ENCODE measurements around the gene KIF18B. TPM values are rescaled to one million over a fixed set of nuclear protein-coding genes. Genes with fewer than 3 reads are reported as not detected.

The KIF18B gene
- total RNA-seq, 1 experiment from 2014 or later = 58.5 TPM

GRCh38 chr17:44919411-44919810, 28.2 kb downstream of the KIF18B start:
- POLR2A ChIA-PET (ENCODE audit: unreplicated experiment) = interaction anchor here (0.7 kb wide), 1 partner anchor 216 kb away, joined by 3 read pairs; the partner anchor contains the start of gene ACBD4
- H2AFZ ChIP-seq = no peak overlapping the region

GRCh38 chr17:44918006-44918405, 29.6 kb downstream of the KIF18B start:
- H3K4me3 ChIP-seq = no peak overlapping the region
- peaks cover 8% of the 10 kb centered on the region; the same call in 1 of the 2 replicates for H3K27me3 ChIP-seq (ENCODE audit: insufficient read depth, low read depth)
- no peak overlapping the region for H3K27ac ChIP-seq
- ChIA-PET POLR2A (ENCODE audit: unreplicated experiment) (no interaction called here), CTCF (interaction anchor here (0.5 to 0.6 kb wide), 2 partner anchors 101 to 105 kb away, joined by 3 to 7 read pairs; no protein-coding TSS in a partner anchor)
- no peaks in the 10 kb centered on the region for H3K36me3 ChIP-seq (ENCODE audit: low read depth)
- H3F3A ChIP-seq (ENCODE audit: insufficient read depth, low read depth) = peaks cover 4% of the 10 kb centered on the region; the same call in 1 of the 2 replicates
- DNase-seq = no peak
- TF ChIP-seq EZH2 (IDR thresholded peaks at IDR 0.05; ENCODE audit: low read depth) = no peak
- no peak for TF ChIP-seq CTCF (conservative IDR thresholded peaks at IDR 0.05)
- H3K9me3 ChIP-seq (ENCODE audit: insufficient read depth, low read depth) = no peaks in the 10 kb centered on the region
- H3K9me2 ChIP-seq (ENCODE audit: insufficient read depth) = no peaks in the 10 kb centered on the region
- H3K4me2 ChIP-seq = no peak overlapping the region
- H3K79me2 ChIP-seq (ENCODE audit: low read depth) = no peaks in the 10 kb centered on the region
- no peak overlapping the region for H2AFZ ChIP-seq
- H3K4me1 ChIP-seq (replicated peaks; ENCODE audit: insufficient read depth) = peaks cover 9% of the 10 kb centered on the region
- intact Hi-C loops (cut with micrococcal nuclease; ENCODE audit: unreplicated experiment) = no loop called here
- no TSS peak for BruUV-seq (replicated peaks)
- H4K20me1 ChIP-seq (ENCODE audit: insufficient read depth) = no peaks in the 10 kb centered on the region

More at GRCh38 chr17:44919411-44919810, 28.2 kb downstream of the KIF18B start:
- Histone ChIP-seq H3K9me3 (ENCODE audit: insufficient read depth, low read depth) (no peaks in the 10 kb centered on the region), H3K27me3 (ENCODE audit: insufficient read depth, low read depth) (peaks cover 8% of the 10 kb centered on the region; the same call in 1 of the 2 replicates), H3K4me2 (no peak overlapping the region), H3K27ac (no peak overlapping the region), H3K4me3 (no peak overlapping the region), H3K36me3 (ENCODE audit: low read depth) (no peaks in the 10 kb centered on the region), H3K79me2 (ENCODE audit: low read depth) (no peaks in the 10 kb centered on the region), H4K20me1 (ENCODE audit: insufficient read depth) (no peaks in the 10 kb centered on the region), H3F3A (ENCODE audit: insufficient read depth, low read depth) (peaks cover 15% of the 10 kb centered on the region; the same call in 1 of the 2 replicates), H3K9me2 (ENCODE audit: insufficient read depth) (no peaks in the 10 kb centered on the region), H3K4me1 (replicated peaks; ENCODE audit: insufficient read depth) (peaks cover 9% of the 10 kb centered on the region)
- no TSS peak for BruUV-seq (replicated peaks)
- CTCF ChIA-PET = interaction anchor here (0.6 to 1.0 kb wide), 2 partner anchors 100 to 116 kb away, joined by 7 to 26 read pairs; no protein-coding TSS in a partner anchor
- intact Hi-C loops (cut with micrococcal nuclease; ENCODE audit: unreplicated experiment) = no loop called here
- TF ChIP-seq CTCF (conservative IDR thresholded peaks at IDR 0.05) = no peak
- no peak for TF ChIP-seq EZH2 (IDR thresholded peaks at IDR 0.05; ENCODE audit: low read depth)
- no peak for DNase-seq

GRCh38 chr17:44917456-44917855, 30.1 kb downstream of the KIF18B start:
- peaks cover 9% of the 10 kb centered on the region for H3K4me1 ChIP-seq (replicated peaks; ENCODE audit: insufficient read depth)
- intact Hi-C loops (cut with micrococcal nuclease; ENCODE audit: unreplicated experiment) = no loop called here
- ChIA-PET CTCF (interaction anchor here (0.5 to 0.7 kb wide), 4 partner anchors 101 to 683 kb away, joined by 3 to 13 read pairs (median 6); no protein-coding TSS in a partner anchor), POLR2A (ENCODE audit: unreplicated experiment) (no interaction called here)
- H3K27ac ChIP-seq = no peak overlapping the region
- TF ChIP-seq EZH2 (IDR thresholded peaks at IDR 0.05; ENCODE audit: low read depth) = no peak
- no peak for TF ChIP-seq CTCF (conservative IDR thresholded peaks at IDR 0.05)
- no TSS peak for BruUV-seq (replicated peaks)
- peaks cover 4% of the 10 kb centered on the region; the same call in 1 of the 2 replicates for H3F3A ChIP-seq (ENCODE audit: insufficient read depth, low read depth)
- H2AFZ ChIP-seq = no peak overlapping the region
- no peak overlapping the region for H3K4me2 ChIP-seq
- no peaks in the 10 kb centered on the region for H3K79me2 ChIP-seq (ENCODE audit: low read depth)
- peaks cover 8% of the 10 kb centered on the region; the same call in 1 of the 2 replicates for H3K27me3 ChIP-seq (ENCODE audit: insufficient read depth, low read depth)
- H4K20me1 ChIP-seq (ENCODE audit: insufficient read depth) = no peaks in the 10 kb centered on the region
- no peaks in the 10 kb centered on the region for H3K9me3 ChIP-seq (ENCODE audit: insufficient read depth, low read depth)
- no peaks in the 10 kb centered on the region for H3K36me3 ChIP-seq (ENCODE audit: low read depth)
- no peaks in the 10 kb centered on the region for H3K9me2 ChIP-seq (ENCODE audit: insufficient read depth)
- DNase-seq = no peak
- no peak overlapping the region for H3K4me3 ChIP-seq
